Suprapubic skin (tissue), 3 donors: ENCODE data around the gene SLC15A1.

ENCODE experiments used
- CTCF ChIP-seq, 2 donors: fragments of 200-600 bp in 1 of 2; fragments of 450-650 bp in 1 of 2; sonication (generic) in 1 of 2; IDR thresholded peaks; one replicate each; pipeline ENCODE4 v1.5.1; 2016 to 2019; ENCODE audit warnings: antibody characterized with exemption in 2 of 2, mild to moderate bottlenecking in 1 of 2, moderate library complexity in 1 of 2
- POLR2AphosphoS5 ChIP-seq, 3 donors: sonication (generic); formaldehyde crosslinking; IDR thresholded peaks; one replicate each; pipeline ENCODE4 v1.6.1; 2017; ENCODE audit warnings: antibody characterized with exemption in 3 of 3

- TF ChIP-seq CTCF (IDR thresholded peaks at IDR 0.05) (no peak), POLR2AphosphoS5 (IDR thresholded peaks at IDR 0.05) (no peak)
These were observed 13.5 kb downstream of the SLC15A1 start for GRCh38 chr13:98738993-98739392.
